Activated naive CD4-positive, alpha-beta T cell treated with anti-CD3 and anti-CD28 coated beads for 36 hours (primary cell): ENCODE measurements around the gene TEKT5. TPM values are rescaled to one million over a fixed set of nuclear protein-coding genes. Genes with fewer than 3 reads are reported as not detected.
"Not testable (repeated sequence)": the region's sequence is repeated elsewhere in the genome, so short reads cannot be mapped to it uniquely, and the experiment has no call there.

Source experiments
- CTCF ChIA-PET: fragments of 350-600 bp; sonication (Branson Sonifier 250); formaldehyde crosslinking; loops from one replicate; lab custom pipeline; 2021; ENCODE audit warnings: antibody characterized with exemption; lab: Charles Lee
- DNase-seq: peaks from one replicate; pipeline ENCODE4 v3.0.0-alpha.2; 2020
- H3K27ac Mint-ChIP-seq: one replicate; pipeline ENCODE4 v1.8.0; 2021; ENCODE audit warnings: mild to moderate bottlenecking, mixed read lengths
- H3K27me3 Mint-ChIP-seq: one replicate; pipeline ENCODE4 v1.8.0; 2021; ENCODE audit warnings: low read depth, mixed read lengths
- H3K36me3 Mint-ChIP-seq: one replicate; pipeline ENCODE4 v1.8.0; 2021; ENCODE audit warnings: low read depth, mixed read lengths
- H3K4me1 Mint-ChIP-seq: one replicate; pipeline ENCODE4 v1.8.0; 2021; ENCODE audit warnings: low read depth, mixed read lengths
- H3K4me3 Mint-ChIP-seq: one replicate; pipeline ENCODE4 v1.8.0; 2021; ENCODE audit warnings: mild to moderate bottlenecking, moderate library complexity, mixed read lengths
- H3K9me3 Mint-ChIP-seq: one replicate; pipeline ENCODE4 v1.8.0; 2021; ENCODE audit warnings: mixed read lengths
- intact Hi-C: fragments of 100-400 bp; cut with micrococcal nuclease; formaldehyde crosslinking; loops from one replicate; pipeline ENCODE4 v1.15.1; 2023
- total RNA-seq, 2 experiments: library from RNA; stranded (reverse); gene quantifications; one replicate each; pipeline ENCODE4 v1.2.3, GENCODE V29; 2021

The TEKT5 gene
- total RNA-seq, 2 experiments from 2014 or later = 0.15 TPM; not detected in 1

DNA sequence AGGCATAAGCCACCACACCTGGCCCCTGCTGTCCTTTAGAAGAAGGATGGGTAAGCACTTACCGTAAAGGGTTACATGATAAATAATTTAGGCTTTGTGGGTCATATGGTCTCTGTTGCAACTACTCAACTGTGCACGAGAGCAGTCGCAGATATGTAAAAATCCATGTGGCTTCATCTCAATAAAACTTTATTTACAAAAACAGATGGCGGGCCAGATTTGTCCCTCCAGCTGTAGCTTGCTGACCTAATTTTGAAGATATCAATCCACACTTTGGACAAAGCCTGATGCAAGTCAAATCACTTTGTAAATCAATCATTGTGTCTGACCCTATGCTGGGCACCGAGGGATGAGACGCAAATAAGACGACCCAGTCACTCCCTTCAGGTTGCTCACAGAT is 12.1 kb downstream of the TEKT5 start:
- Mint-ChIP-seq H3K27me3 (no peaks in the 10 kb centered on the region), H3K4me1 (no peaks in the 10 kb centered on the region), H3K4me3 (no peak overlapping the region), H3K36me3 (no peaks in the 10 kb centered on the region), H3K27ac (no peak overlapping the region), H3K9me3 (no peaks in the 10 kb centered on the region)
- DNase-seq = no peak
- CTCF ChIA-PET = no interaction called here
- intact Hi-C loops = no loop called here

DNA sequence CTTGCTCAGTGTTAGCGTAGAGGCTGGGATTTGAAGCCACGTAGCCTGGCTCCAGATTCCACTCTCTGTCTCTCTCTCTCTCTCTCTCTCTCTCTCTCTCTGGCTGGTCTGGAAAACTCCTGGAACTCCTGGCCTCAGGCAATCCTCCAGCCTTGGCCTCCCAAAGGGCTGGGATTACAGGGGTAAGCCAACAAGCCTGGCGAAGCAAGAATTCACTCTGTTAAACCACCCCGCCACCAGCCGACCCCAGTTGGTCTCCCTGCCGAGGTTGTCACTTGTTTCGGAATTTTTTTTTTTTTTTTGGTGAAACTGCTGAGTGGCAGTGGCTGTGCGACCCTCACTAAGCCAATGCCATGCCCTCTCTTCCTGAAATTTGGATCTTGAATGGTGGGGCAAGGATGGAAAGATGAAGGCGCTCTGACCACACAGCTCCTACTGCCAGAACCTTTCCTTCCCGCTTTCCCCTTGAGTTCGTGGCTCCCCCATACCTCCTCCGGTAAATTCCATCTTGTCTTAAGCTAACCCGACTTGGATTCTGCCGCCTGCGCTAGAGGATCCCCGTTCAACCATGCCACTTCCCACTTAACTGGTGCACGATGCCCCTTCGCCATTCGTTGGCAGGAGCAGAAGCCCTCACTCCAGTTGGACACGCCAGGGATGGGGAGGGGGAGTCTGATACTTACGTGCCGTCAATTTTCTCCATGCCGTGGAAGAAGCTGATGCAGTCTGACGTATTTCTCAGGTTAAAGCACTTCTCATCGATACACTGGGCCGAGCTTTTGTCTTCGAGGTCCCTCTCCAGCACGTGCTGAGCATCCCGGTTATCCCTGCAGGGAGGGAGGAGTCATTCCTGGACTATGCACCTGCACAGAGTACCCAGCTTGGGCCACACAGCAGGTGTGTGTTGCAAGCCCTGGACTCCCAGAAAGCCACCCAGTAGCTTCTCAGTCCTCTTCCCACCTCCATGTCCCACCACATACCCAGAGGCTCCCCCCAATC is 13.1 kb downstream of the TEKT5 start:
- CTCF ChIA-PET = interaction anchor here (1.0 kb wide), 1 partner anchor 57 kb away, joined by 3 read pairs; no protein-coding TSS in a partner anchor
- no peak overlapping the region for H3K4me3 Mint-ChIP-seq
- no peak overlapping the region for H3K27ac Mint-ChIP-seq
- no peaks in the 10 kb centered on the region for H3K4me1 Mint-ChIP-seq
- no peaks in the 10 kb centered on the region for H3K36me3 Mint-ChIP-seq
- no peak for DNase-seq
- intact Hi-C loops = no loop called here
- H3K27me3 Mint-ChIP-seq = no peaks in the 10 kb centered on the region
- H3K9me3 Mint-ChIP-seq = no peaks in the 10 kb centered on the region

DNA sequence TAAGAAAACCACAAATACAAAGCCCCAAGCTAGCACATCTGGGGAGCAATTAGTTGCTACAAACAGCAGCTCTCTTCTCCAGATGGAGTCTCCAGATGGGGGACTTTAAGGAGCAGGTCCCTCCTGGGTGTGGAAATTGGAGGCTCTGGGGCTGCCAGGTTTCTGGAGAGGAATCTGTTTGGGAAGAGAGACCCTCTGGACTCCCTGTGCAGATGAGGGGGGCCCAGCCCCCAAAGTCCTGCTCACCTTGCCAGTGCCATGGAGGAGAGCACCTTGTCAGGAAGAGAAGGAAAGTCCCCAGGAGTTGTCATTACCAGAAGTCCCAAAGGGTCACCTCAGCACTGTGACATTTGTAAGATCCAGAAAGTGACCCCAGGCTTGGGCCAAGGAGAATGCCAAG is 14.8 kb downstream of the TEKT5 start:
- Mint-ChIP-seq H3K36me3 (no peaks in the 10 kb centered on the region), H3K27me3 (no peaks in the 10 kb centered on the region), H3K4me1 (no peaks in the 10 kb centered on the region), H3K27ac (no peak overlapping the region), H3K4me3 (no peak overlapping the region), H3K9me3 (no peaks in the 10 kb centered on the region)
- intact Hi-C loops = no loop called here
- CTCF ChIA-PET = no interaction called here
- no peak for DNase-seq

DNA sequence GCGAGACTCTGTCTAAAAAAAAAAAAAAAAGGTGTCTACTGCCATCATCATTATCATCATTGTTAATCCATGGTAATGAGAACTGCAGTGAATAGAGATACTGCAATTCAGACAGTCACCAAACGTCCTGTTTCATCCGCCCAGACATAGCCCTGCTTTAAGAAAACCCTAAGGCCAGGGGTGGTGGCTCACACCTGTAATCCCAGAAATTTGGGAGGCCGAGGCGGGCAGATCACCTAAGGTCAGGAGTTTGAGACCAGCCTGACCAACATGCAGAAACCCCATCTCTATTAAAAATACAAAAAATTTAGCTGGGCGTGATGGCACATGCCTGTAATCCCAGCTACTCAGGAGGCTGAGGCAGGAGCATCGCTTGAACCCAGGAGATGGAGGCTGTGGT is 15.3 kb downstream of the TEKT5 start:
- CTCF ChIA-PET, H3K4me3 Mint-ChIP-seq, H3K27ac Mint-ChIP-seq, DNase-seq, H3K9me3 Mint-ChIP-seq, H3K4me1 Mint-ChIP-seq, H3K36me3 Mint-ChIP-seq, intact Hi-C loops, H3K27me3 Mint-ChIP-seq: not testable (repeated sequence)

DNA sequence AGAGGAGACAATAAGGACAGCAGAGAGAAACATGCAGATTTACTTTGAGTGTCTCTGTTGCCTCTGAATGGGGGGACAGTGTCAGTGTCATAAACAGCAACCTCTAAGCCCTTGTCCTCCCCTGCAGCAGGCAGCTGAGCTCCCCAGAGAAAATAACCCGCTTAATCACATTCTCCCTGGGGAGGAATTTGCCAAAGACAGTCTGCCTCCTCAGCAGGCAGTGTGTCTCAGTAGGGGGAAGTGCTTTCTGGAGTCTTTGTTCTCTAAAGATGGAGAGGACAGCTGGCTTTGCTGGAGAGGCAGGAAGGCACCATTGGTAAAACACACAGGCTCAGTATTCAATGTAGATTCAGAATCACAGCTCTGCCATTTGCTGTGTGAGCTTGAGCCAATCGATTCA is 16.1 kb downstream of the TEKT5 start:
- DNase-seq = no peak
- Mint-ChIP-seq H3K36me3 (no peaks in the 10 kb centered on the region), H3K27me3 (no peaks in the 10 kb centered on the region), H3K4me3 (no peak overlapping the region), H3K9me3 (no peaks in the 10 kb centered on the region), H3K4me1 (no peaks in the 10 kb centered on the region), H3K27ac (no peak overlapping the region)
- CTCF ChIA-PET = interaction anchor here (0.6 kb wide), 1 partner anchor 42 kb away, joined by 4 read pairs; no protein-coding TSS in a partner anchor
- intact Hi-C loops = no loop called here

DNA sequence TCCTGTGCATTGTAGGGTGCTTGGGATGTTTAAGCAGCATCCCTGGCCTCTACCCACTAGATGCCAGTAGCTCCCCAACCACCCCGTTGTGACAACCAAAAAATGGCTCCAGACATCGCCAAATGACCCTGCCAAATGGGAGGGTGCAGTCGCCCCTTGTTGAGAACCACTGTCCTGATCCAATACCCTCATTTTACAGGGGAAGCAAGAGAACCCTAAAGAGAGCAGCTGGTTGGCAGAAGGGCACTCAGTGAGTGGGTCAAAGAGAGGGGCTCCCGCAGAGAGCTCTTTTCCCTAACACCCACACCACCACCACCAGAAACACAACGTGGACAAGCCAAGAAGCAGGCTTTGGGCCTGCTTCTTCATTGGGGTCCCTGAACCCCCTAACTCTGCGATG is 18.4 kb downstream of the TEKT5 start:
- CTCF ChIA-PET = interaction anchor here (0.6 kb wide), 1 partner anchor 184 kb away, joined by 3 read pairs; no protein-coding TSS in a partner anchor
- no peaks in the 10 kb centered on the region for H3K27me3 Mint-ChIP-seq
- no peak for DNase-seq
- intact Hi-C loops = no loop called here
- no peaks in the 10 kb centered on the region for H3K36me3 Mint-ChIP-seq
- H3K4me3 Mint-ChIP-seq = no peak overlapping the region
- H3K27ac Mint-ChIP-seq = no peak overlapping the region
- H3K9me3 Mint-ChIP-seq = no peaks in the 10 kb centered on the region
- H3K4me1 Mint-ChIP-seq = no peaks in the 10 kb centered on the region

DNA sequence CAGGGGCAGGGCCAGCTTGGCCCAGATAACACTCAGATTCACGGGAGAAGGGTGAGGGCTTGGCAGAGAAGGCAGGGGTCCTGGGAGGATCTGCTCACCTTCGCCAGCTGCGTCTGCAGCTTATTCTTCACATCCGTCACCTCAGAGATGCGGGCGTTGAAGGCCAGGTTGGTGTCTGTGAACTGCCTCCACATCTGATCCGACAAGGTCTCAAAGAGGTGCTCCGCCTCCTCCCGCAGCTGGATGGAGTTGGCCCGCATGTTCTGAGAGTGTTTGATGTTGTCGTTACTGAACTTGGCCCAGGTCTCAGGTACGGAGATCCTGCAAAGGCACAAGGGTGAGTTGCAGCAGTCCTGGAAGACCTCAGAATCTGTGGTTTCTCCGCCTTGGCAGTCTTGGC is 18.9 kb downstream of the TEKT5 start:
- intact Hi-C loops = no loop called here
- no peak for DNase-seq

DNA sequence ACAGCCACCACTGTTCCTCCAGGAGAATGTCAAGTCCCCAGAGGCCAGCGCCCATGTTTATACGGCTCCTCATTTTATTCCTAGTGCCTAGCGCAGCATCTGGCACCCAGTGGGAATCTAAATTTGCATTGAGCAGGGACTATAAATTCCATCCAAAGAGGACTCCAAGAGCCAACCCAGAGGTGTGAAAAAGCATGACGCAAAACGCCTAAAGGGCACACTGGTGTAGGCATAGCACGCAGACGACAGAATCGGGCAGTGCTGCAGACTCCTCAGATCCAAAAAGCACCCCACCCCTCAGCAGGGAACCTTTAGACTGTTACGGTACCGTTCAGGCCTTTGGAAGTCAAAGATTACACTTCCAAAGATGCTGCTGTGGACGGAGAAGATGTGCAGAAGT is 19.5 kb downstream of the TEKT5 start:
- CTCF ChIA-PET = interaction anchor here (0.7 to 1.0 kb wide), 2 partner anchors 57 to 603 kb away, joined by 3 read pairs; no protein-coding TSS in a partner anchor
- intact Hi-C loops = no loop called here
- no peaks in the 10 kb centered on the region for H3K36me3 Mint-ChIP-seq
- no peaks in the 10 kb centered on the region for H3K27me3 Mint-ChIP-seq
- H3K27ac Mint-ChIP-seq = no peak overlapping the region
- no peaks in the 10 kb centered on the region for H3K9me3 Mint-ChIP-seq
- no peaks in the 10 kb centered on the region for H3K4me1 Mint-ChIP-seq
- no peak for DNase-seq
- no peak overlapping the region for H3K4me3 Mint-ChIP-seq

More for the DNA sequence above, 18.9 kb downstream of the TEKT5 start:
- Mint-ChIP-seq H3K27ac (no peak overlapping the region), H3K4me1 (no peaks in the 10 kb centered on the region), H3K36me3 (no peaks in the 10 kb centered on the region), H3K9me3 (no peaks in the 10 kb centered on the region), H3K4me3 (no peak overlapping the region), H3K27me3 (no peaks in the 10 kb centered on the region)
- CTCF ChIA-PET = interaction anchor here (1.0 kb wide), 1 partner anchor 56 kb away, joined by 3 read pairs; no protein-coding TSS in a partner anchor

DNA sequence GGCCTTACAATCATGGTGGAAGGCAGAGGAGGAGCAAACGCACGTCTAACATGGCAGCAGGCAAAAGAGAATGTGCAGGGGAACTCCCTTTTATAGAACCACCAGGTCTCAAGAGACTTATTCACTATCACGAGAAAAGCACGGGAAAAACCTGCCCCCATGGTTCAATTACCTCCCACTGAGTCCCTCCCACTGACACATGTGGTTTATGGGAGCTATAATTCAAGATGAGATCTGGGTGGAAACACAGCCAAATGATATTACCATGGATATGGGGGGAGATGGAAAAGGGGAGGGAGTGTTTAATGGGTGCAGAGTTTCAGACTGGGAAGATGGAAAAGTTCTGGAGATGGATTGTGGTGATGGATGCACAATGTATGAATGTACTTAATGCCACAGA is 23.0 kb downstream of the TEKT5 start:
- Mint-ChIP-seq H3K36me3 (no peaks in the 10 kb centered on the region), H3K27ac (no peak overlapping the region), H3K9me3 (no peaks in the 10 kb centered on the region), H3K4me1 (no peaks in the 10 kb centered on the region), H3K4me3 (no peak overlapping the region), H3K27me3 (no peaks in the 10 kb centered on the region)
- no peak for DNase-seq
- intact Hi-C loops = no loop called here
- CTCF ChIA-PET = no interaction called here

DNA sequence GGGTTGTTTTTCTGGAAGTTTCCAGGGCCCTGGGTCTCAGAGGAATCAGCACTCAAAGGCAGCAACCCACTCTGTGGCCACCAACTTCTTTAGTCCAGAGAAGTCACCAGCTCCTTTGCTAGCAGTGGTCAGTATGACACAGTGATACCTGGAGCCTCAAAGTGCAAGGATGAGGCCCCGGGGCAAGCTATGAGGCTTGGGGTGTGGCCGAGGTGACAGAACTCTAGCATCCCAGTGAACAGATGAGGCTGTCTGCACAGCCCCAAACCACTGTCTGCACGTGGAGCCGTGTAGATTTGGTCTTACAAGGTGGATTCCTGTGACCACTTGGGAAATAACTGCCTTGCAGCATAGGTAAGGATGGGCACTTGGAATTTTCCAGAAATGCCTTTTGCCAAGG is 24.9 kb downstream of the TEKT5 start:
- no peak for DNase-seq
- H3K27me3 Mint-ChIP-seq = no peaks in the 10 kb centered on the region
- CTCF ChIA-PET = interaction anchor here (0.7 to 1.2 kb wide), 2 partner anchors 150 to 208 kb away, joined by 3 read pairs; no protein-coding TSS in a partner anchor
- H3K9me3 Mint-ChIP-seq = no peaks in the 10 kb centered on the region
- no peak overlapping the region for H3K4me3 Mint-ChIP-seq
- intact Hi-C loops = no loop called here
- H3K4me1 Mint-ChIP-seq = no peaks in the 10 kb centered on the region
- H3K27ac Mint-ChIP-seq = no peak overlapping the region
- H3K36me3 Mint-ChIP-seq = no peaks in the 10 kb centered on the region

DNA sequence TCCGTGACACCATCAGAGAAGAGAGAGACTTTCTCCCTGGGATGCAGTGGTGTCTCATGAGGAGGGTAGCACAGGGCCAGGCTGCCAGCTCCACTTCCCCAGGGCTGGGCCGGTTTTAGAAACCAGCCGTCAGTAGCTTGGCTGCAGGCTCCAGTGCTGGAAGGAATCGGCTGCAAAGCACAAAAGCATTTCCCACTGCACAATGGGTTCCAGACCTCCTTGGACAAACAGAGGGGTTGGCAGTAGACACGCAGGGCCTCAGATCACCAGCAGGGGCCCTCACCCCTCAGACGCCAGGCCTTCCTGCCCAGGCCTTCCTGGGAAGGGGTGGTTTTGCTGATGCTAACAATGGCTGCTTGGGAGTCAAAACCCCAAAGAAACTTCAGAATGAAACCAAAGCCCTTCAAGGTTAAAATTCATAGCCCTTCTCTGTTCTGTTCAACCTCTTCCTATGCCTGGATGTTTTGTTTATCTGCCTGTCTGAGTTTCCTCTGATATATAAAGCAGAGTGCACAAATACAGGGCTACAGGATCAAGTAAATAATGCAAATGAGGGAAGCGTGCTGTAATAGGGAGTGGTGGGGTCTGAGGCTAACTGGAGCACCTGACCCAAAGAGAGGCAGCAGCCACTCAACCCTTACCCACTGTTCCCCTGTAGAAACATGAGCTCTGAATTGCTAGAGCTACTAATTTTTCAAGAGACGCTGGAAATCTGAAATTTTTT is 26.2 kb downstream of the TEKT5 start:
- CTCF ChIA-PET = interaction anchor here (1.2 to 1.3 kb wide), 4 partner anchors 9 to 209 kb away, joined by 3 read pairs; no protein-coding TSS in a partner anchor
- H3K9me3 Mint-ChIP-seq = no peaks in the 10 kb centered on the region
- no peaks in the 10 kb centered on the region for H3K27me3 Mint-ChIP-seq
- peak; percentile 20 for DNase-seq
- H3K27ac Mint-ChIP-seq = no peak overlapping the region
- no peaks in the 10 kb centered on the region for H3K4me1 Mint-ChIP-seq
- no peaks in the 10 kb centered on the region for H3K36me3 Mint-ChIP-seq
- no peak overlapping the region for H3K4me3 Mint-ChIP-seq
- intact Hi-C loops = loop anchor here (1.0 kb wide), 2 partner anchors 69 to 250 kb away; no protein-coding TSS in a partner anchor

DNA sequence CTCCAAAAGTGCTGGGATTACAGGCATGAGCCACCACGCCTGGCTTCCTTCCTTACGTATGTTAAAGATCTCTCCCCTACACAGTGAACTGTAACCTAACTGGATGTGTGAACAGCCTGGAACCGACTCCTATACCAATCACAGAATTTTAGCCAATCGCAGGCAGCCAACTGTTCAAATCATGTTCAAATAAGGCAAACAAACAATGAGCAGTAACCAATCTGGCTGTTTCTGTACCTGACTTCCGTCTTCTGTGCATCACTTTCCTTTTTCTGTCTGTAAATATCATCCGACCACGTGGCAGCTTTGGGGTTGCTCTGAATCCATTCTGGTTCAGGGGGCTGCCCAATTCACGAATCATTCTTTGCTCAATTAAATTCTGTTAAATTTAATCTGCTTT is 27.5 kb downstream of the TEKT5 start:
- no peak overlapping the region for H3K27ac Mint-ChIP-seq
- no peaks in the 10 kb centered on the region for H3K27me3 Mint-ChIP-seq
- no peak overlapping the region for H3K4me3 Mint-ChIP-seq
- CTCF ChIA-PET = interaction anchor here (1.3 kb wide), 1 partner anchor 69 kb away, joined by 3 read pairs; no protein-coding TSS in a partner anchor
- no peak for DNase-seq
- no peaks in the 10 kb centered on the region for H3K4me1 Mint-ChIP-seq
- no peaks in the 10 kb centered on the region for H3K9me3 Mint-ChIP-seq
- H3K36me3 Mint-ChIP-seq = no peaks in the 10 kb centered on the region
- intact Hi-C loops = no loop called here
